ENCODE data around the gene IQGAP1.

IQGAP1 gene

DNA sequence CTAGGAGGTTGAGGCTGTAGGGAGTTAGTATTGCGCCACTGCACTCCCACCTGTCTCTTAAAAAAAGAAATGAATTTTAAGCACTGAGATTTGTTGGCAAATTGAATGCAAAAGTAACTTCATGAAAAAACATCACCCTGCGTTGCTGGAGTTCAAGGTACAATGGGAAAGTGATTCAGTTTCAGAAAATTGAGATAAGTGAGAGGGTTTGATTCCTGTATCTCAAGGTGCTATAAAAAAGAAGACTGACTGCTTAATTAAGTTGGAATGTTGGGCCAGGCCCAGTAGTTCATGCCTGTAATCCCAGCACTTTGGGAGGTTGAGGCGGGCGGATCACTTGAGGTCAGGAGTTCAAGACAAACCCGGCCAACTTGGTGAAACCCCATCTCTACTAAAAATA lies 39.1 kb downstream of the IQGAP1 start:
- Mint-ChIP-seq H3K9me3 (no peaks in the 10 kb centered on the region), H3K4me3 (no peak overlapping the region), H3K36me3 (ENCODE audit: low read depth) (peaks cover 9% of the 10 kb centered on the region), H3K27ac (no peak overlapping the region), H3K4me1 (peaks cover 10% of the 10 kb centered on the region), H3K27me3 (ENCODE audit: low read depth, poor library complexity) (no peaks in the 10 kb centered on the region)
- DNase-seq = no peak
- TF ChIP-seq, protein P1, sequence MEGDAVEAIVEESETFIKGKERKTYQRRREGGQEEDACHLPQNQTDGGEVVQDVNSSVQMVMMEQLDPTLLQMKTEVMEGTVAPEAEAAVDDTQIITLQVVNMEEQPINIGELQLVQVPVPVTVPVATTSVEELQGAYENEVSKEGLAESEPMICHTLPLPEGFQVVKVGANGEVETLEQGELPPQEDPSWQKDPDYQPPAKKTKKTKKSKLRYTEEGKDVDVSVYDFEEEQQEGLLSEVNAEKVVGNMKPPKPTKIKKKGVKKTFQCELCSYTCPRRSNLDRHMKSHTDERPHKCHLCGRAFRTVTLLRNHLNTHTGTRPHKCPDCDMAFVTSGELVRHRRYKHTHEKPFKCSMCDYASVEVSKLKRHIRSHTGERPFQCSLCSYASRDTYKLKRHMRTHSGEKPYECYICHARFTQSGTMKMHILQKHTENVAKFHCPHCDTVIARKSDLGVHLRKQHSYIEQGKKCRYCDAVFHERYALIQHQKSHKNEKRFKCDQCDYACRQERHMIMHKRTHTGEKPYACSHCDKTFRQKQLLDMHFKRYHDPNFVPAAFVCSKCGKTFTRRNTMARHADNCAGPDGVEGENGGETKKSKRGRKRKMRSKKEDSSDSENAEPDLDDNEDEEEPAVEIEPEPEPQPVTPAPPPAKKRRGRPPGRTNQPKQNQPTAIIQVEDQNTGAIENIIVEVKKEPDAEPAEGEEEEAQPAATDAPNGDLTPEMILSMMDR (IDR thresholded peaks at IDR 0.05) = no peak

- Mint-ChIP-seq H3K27ac (no peak overlapping the region), H3K4me1 (no peaks in the 10 kb centered on the region), H3K36me3 (ENCODE audit: low read depth) (peaks cover 11% of the 10 kb centered on the region), H3K4me3 (no peak overlapping the region), H3K9me3 (no peaks in the 10 kb centered on the region), H3K27me3 (ENCODE audit: low read depth, poor library complexity) (no peaks in the 10 kb centered on the region)
- TF ChIP-seq, protein P1 (IDR thresholded peaks at IDR 0.05) = no peak
- DNase-seq = no peak
Observed at GRCh38 chr15:90432253-90432652, 44.2 kb downstream of the IQGAP1 start.

DNA sequence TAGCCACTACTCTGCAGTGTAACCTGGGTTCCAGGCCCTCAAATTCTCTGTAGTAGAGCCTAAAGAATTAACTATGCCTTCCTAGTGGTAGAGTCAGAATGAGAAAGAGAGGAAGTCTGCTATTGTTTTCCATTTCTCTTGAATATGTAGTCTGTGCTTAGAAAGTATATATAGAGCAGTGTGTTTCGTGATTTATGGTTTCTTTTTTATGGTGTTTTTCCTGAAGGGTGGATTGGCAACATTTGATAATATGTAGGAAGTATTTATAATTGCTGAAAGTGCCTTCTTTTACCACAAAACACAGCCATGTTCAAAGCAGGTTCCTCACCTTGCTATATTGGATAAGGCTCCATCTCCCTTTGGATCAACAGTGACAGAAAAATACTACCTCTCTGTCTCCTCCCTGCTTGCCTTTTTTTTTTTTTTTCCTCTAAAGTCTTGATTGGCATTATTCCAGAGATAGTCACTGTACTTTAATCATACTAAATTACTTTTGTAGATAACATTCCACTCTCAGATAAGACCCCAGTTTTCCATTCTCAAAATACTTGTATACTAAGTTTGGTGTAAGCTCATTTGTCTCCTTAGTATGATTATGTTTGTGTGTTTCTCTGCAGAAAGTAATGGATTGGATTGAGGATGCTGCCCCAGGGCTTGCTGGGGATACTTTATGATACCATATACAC lies 47.8 kb downstream of the IQGAP1 start:
- Mint-ChIP-seq H3K36me3 (ENCODE audit: low read depth) (peaks cover 10% of the 10 kb centered on the region), H3K27me3 (ENCODE audit: low read depth, poor library complexity) (no peaks in the 10 kb centered on the region), H3K4me3 (no peak overlapping the region), H3K4me1 (peaks cover 11% of the 10 kb centered on the region), H3K27ac (no peak overlapping the region), H3K9me3 (no peaks in the 10 kb centered on the region)
- TF ChIP-seq, protein P1 (IDR thresholded peaks at IDR 0.05) = no peak
- DNase-seq = no peak

DNA sequence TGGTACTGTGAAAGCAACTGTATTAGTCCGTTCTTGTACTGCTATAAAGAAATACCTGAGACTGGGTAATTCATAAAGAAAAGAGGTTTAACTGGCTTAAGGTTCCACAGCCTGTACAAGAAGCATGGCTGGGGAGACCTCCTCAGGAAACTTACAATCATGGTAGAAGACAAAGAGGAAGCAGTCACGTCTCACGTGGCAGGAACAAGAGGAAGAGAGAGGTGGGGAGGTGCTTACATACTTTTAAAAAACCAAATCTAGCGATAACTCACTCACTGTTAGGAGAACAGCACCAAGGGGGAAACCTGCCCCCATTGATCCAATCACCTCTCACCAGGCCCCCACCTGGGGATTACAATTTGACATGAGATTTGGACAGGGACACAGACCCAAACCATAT lies 48.9 kb downstream of the IQGAP1 start:
- H3K4me1 Mint-ChIP-seq = peaks cover 23% of the 10 kb centered on the region

GRCh38 chr15:90437516-90437915 lies 49.5 kb downstream of the IQGAP1 start:
- Mint-ChIP-seq H3K4me3 (no peak overlapping the region), H3K27me3 (ENCODE audit: low read depth, poor library complexity) (no peaks in the 10 kb centered on the region), H3K36me3 (ENCODE audit: low read depth) (peaks cover 10% of the 10 kb centered on the region), H3K4me1 (peaks cover 25% of the 10 kb centered on the region), H3K9me3 (no peaks in the 10 kb centered on the region), H3K27ac (no peak overlapping the region)
- DNase-seq = no peak
- TF ChIP-seq, protein P1 (IDR thresholded peaks at IDR 0.05) = no peak

More for the DNA sequence above, 48.9 kb downstream of the IQGAP1 start:
- no peak overlapping the region for H3K4me3 Mint-ChIP-seq
- no peak for DNase-seq
- H3K36me3 Mint-ChIP-seq (ENCODE audit: low read depth) = peaks cover 10% of the 10 kb centered on the region
- TF ChIP-seq, protein P1 (IDR thresholded peaks at IDR 0.05) = no peak
- no peaks in the 10 kb centered on the region for H3K27me3 Mint-ChIP-seq (ENCODE audit: low read depth, poor library complexity)
- no peaks in the 10 kb centered on the region for H3K9me3 Mint-ChIP-seq
- no peak overlapping the region for H3K27ac Mint-ChIP-seq

GRCh38 chr15:90439946-90440345 lies 51.9 kb downstream of the IQGAP1 start:
- H3K4me1 Mint-ChIP-seq = peaks cover 25% of the 10 kb centered on the region

More at GRCh38 chr15:90439946-90440345, 51.9 kb downstream of the IQGAP1 start:
- H3K9me3 Mint-ChIP-seq = no peaks in the 10 kb centered on the region
- TF ChIP-seq, protein P1 (IDR thresholded peaks at IDR 0.05) = no peak
- DNase-seq = no peak
- no peak overlapping the region for H3K4me3 Mint-ChIP-seq
- H3K36me3 Mint-ChIP-seq (ENCODE audit: low read depth) = peaks cover 5% of the 10 kb centered on the region
- H3K27ac Mint-ChIP-seq = no peak overlapping the region
- no peaks in the 10 kb centered on the region for H3K27me3 Mint-ChIP-seq (ENCODE audit: low read depth, poor library complexity)
